ENCODE results near the gene VPS45. TPM values are rescaled to one million over a fixed set of nuclear protein-coding genes. Genes with fewer than 3 reads are reported as not detected.
A peak's percentile ranks its signal among the peaks of the same experiment; 100 is the strongest.

VPS45 gene
- total and polyA plus RNA-seq, 4 donors, result 7.7 to 24.2 (median 14.1) TPM

GRCh38 chr1:150072959-150073358 is 5.4 kb downstream of the VPS45 start:
- Histone ChIP-seq H3K9ac (ENCODE audit: low read depth in 1 of 2, low read length in 2 of 2) (no peak overlapping the region), H3K36me3 (ENCODE audit: control insufficient read depth in 4 of 4, insufficient read depth in 3 of 4, low read depth in 1 of 4, low read length in 3 of 4) (peaks cover 2 to 23% (median 21%) of the 10 kb centered on the region in 4 donors), H3K27me3 (ENCODE audit: control insufficient read depth in 4 of 4, insufficient read depth in 4 of 4, low read length in 3 of 4) (no peaks in the 10 kb centered on the region), H3K27ac (ENCODE audit: low read depth in 1 of 2, low read length in 2 of 2) (no peak overlapping the region), H3K9me3 (ENCODE audit: control insufficient read depth in 4 of 4, low read length in 3 of 4) (no peaks in the 10 kb centered on the region), H3K4me3 (ENCODE audit: low read depth in 1 of 3, low read length in 3 of 3) (no peak overlapping the region), H3K4me1 (ENCODE audit: control insufficient read depth in 4 of 4, insufficient read depth in 4 of 4, low read length in 3 of 4) (peaks cover 0 to 7% (median 4%) of the 10 kb centered on the region in 4 donors)
- WGBS, result 70% methylated on average over 3 of the region's 3 CpGs
- TF ChIP-seq RAD21 (IDR thresholded peaks at IDR 0.05), result peak; percentile 68 to 75
- no peak for TF ChIP-seq SP1 (IDR thresholded peaks at IDR 0.05)
- TF ChIP-seq, protein P1, sequence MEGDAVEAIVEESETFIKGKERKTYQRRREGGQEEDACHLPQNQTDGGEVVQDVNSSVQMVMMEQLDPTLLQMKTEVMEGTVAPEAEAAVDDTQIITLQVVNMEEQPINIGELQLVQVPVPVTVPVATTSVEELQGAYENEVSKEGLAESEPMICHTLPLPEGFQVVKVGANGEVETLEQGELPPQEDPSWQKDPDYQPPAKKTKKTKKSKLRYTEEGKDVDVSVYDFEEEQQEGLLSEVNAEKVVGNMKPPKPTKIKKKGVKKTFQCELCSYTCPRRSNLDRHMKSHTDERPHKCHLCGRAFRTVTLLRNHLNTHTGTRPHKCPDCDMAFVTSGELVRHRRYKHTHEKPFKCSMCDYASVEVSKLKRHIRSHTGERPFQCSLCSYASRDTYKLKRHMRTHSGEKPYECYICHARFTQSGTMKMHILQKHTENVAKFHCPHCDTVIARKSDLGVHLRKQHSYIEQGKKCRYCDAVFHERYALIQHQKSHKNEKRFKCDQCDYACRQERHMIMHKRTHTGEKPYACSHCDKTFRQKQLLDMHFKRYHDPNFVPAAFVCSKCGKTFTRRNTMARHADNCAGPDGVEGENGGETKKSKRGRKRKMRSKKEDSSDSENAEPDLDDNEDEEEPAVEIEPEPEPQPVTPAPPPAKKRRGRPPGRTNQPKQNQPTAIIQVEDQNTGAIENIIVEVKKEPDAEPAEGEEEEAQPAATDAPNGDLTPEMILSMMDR (IDR thresholded peaks at IDR 0.05; ENCODE audit: low read depth, low read length, missing input control), result peak; percentile 36
- no peak for DNase-seq (ENCODE audit: low spot score)

DNA sequence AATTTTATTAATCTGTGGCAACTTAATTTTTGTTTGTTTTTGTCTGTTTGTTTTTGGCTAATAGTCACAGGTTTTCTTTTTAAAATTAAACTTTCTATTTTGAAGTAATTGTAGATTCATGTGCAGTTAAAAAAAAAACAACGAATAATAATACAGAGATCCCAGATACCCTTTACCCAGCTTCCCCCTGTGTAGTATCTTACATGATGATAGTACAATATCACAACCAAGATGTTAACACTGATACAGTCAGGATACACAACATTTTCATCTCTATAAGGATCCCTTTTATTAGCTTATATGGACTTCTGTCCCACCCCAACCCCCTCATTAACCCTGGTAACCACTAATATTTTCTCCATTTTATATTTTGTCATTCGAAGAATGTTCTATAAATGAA is 5.9 kb downstream of the VPS45 start:
- Histone ChIP-seq H3K27ac (ENCODE audit: low read depth in 1 of 2, low read length in 2 of 2) (no peak overlapping the region), H3K9ac (ENCODE audit: low read depth in 1 of 2, low read length in 2 of 2) (no peak overlapping the region), H3K9me3 (ENCODE audit: control insufficient read depth in 4 of 4, low read length in 3 of 4) (no peaks in the 10 kb centered on the region), H3K36me3 (ENCODE audit: control insufficient read depth in 4 of 4, insufficient read depth in 3 of 4, low read depth in 1 of 4, low read length in 3 of 4) (peaks cover 2 to 25% (median 22%) of the 10 kb centered on the region in 4 donors), H3K4me1 (ENCODE audit: control insufficient read depth in 4 of 4, insufficient read depth in 4 of 4, low read length in 3 of 4) (peaks cover 0 to 2% (median under 1%) of the 10 kb centered on the region in 4 donors), H3K4me3 (ENCODE audit: low read depth in 1 of 3, low read length in 3 of 3) (no peak overlapping the region), H3K27me3 (ENCODE audit: control insufficient read depth in 4 of 4, insufficient read depth in 4 of 4, low read length in 3 of 4) (no peaks in the 10 kb centered on the region)
- no peak for DNase-seq (ENCODE audit: low spot score)
- 94% methylated on average over 2 of the region's 2 CpGs for WGBS
- no peak for TF ChIP-seq HNF4A (conservative IDR thresholded peaks at IDR 0.05)
- TF ChIP-seq ZBTB33 (IDR thresholded peaks at IDR 0.05), result no peak
- TF ChIP-seq FOXA1 (IDR thresholded peaks at IDR 0.05), result no peak
- TF ChIP-seq FOXA2 (IDR thresholded peaks at IDR 0.05), result no peak
- TF ChIP-seq, protein P2, sequence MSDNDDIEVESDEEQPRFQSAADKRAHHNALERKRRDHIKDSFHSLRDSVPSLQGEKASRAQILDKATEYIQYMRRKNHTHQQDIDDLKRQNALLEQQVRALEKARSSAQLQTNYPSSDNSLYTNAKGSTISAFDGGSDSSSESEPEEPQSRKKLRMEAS (IDR thresholded peaks at IDR 0.05), result no peak

GRCh38 chr1:150076066-150076465 is 8.5 kb downstream of the VPS45 start:
- 90% methylated on average over 2 of the region's 2 CpGs for WGBS
- H3K27ac ChIP-seq (ENCODE audit: low read depth in 1 of 2, low read length in 2 of 2), result no peak overlapping the region
- H3K9ac ChIP-seq (ENCODE audit: low read depth in 1 of 2, low read length in 2 of 2), result no peak overlapping the region
- DNase-seq (ENCODE audit: low spot score), result no peak
- peaks cover 4 to 29% (median 23%) of the 10 kb centered on the region in 4 donors for H3K36me3 ChIP-seq (ENCODE audit: control insufficient read depth in 4 of 4, insufficient read depth in 3 of 4, low read depth in 1 of 4, low read length in 3 of 4)
- no peak overlapping the region for H3K4me3 ChIP-seq (ENCODE audit: low read depth in 1 of 3, low read length in 3 of 3)
- H3K4me1 ChIP-seq (ENCODE audit: control insufficient read depth in 4 of 4, insufficient read depth in 4 of 4, low read length in 3 of 4), result no peaks in the 10 kb centered on the region
- H3K9me3 ChIP-seq (ENCODE audit: control insufficient read depth in 4 of 4, low read length in 3 of 4), result no peaks in the 10 kb centered on the region
- H3K27me3 ChIP-seq (ENCODE audit: control insufficient read depth in 4 of 4, insufficient read depth in 4 of 4, low read length in 3 of 4), result no peaks in the 10 kb centered on the region
- TF ChIP-seq HNF4G (IDR thresholded peaks at IDR 0.05) (no peak), EGR1 (IDR thresholded peaks at IDR 0.05; ENCODE audit: low read depth in 2 of 2) (no peak), NR2F2 (IDR thresholded peaks at IDR 0.05) (no peak), RAD21 (IDR thresholded peaks at IDR 0.05) (no peak), FOXA2 (IDR thresholded peaks at IDR 0.05) (no peak), ZBTB33 (IDR thresholded peaks at IDR 0.05) (no peak), JUND (IDR thresholded peaks at IDR 0.05) (no peak), TAF1 (conservative IDR thresholded peaks at IDR 0.05) (no peak), RXRA (IDR thresholded peaks at IDR 0.05) (no peak)
- TF ChIP-seq, protein P3, sequence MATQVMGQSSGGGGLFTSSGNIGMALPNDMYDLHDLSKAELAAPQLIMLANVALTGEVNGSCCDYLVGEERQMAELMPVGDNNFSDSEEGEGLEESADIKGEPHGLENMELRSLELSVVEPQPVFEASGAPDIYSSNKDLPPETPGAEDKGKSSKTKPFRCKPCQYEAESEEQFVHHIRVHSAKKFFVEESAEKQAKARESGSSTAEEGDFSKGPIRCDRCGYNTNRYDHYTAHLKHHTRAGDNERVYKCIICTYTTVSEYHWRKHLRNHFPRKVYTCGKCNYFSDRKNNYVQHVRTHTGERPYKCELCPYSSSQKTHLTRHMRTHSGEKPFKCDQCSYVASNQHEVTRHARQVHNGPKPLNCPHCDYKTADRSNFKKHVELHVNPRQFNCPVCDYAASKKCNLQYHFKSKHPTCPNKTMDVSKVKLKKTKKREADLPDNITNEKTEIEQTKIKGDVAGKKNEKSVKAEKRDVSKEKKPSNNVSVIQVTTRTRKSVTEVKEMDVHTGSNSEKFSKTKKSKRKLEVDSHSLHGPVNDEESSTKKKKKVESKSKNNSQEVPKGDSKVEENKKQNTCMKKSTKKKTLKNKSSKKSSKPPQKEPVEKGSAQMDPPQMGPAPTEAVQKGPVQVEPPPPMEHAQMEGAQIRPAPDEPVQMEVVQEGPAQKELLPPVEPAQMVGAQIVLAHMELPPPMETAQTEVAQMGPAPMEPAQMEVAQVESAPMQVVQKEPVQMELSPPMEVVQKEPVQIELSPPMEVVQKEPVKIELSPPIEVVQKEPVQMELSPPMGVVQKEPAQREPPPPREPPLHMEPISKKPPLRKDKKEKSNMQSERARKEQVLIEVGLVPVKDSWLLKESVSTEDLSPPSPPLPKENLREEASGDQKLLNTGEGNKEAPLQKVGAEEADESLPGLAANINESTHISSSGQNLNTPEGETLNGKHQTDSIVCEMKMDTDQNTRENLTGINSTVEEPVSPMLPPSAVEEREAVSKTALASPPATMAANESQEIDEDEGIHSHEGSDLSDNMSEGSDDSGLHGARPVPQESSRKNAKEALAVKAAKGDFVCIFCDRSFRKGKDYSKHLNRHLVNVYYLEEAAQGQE (IDR thresholded peaks at IDR 0.05), result no peak
- TF ChIP-seq, protein P4, sequence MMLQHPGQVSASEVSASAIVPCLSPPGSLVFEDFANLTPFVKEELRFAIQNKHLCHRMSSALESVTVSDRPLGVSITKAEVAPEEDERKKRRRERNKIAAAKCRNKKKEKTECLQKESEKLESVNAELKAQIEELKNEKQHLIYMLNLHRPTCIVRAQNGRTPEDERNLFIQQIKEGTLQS (IDR thresholded peaks at IDR 0.05), result no peak
- TF ChIP-seq, protein P2 (IDR thresholded peaks at IDR 0.05), result no peak
